K562 (cell line): Measurements from ENCODE around the gene CCDC88C. TPM values are rescaled to one million over a fixed set of nuclear protein-coding genes. Genes with fewer than 3 reads are reported as not detected.
A peak's percentile ranks its signal among the peaks of the same experiment; 100 is the strongest.

Experiments
- CSDE1 ChIP-seq, 2 experiments: fragments of 450-650 bp; IDR thresholded peaks; 2 replicates each; pipeline ENCODE4 v1.6.1; 2016; ENCODE audit warnings: mild to moderate bottlenecking in 1 of 2
- FOXK1 ChIP-seq: sonication (generic); formaldehyde crosslinking; IDR thresholded peaks from 2 replicates; pipeline ENCODE4 v1.8.0; 2022; ENCODE audit warnings: missing genetic modification reagents, mild to moderate bottlenecking, borderline replicate concordance
- HMGN3 ChIP-seq: IDR thresholded peaks from 2 replicates; pipeline ENCODE4 v1.6.1; 2011; ENCODE audit warnings: borderline replicate concordance, low read depth, mild to moderate bottlenecking, mixed read lengths, low read length; ENCODE audit not compliant: insufficient read length; ENCODE audit errors: extremely low read depth
- MTA1 ChIP-seq: fragments of 450-650 bp; IDR thresholded peaks from 2 replicates; pipeline ENCODE4 v1.6.1; 2017; ENCODE audit warnings: borderline replicate concordance
- NONO ChIP-seq, 2 experiments: fragments of 200-400 bp in 1 of 2; fragments of 450-650 bp in 1 of 2; formaldehyde crosslinking in 1 of 2; IDR thresholded peaks; 2 replicates each; pipeline ENCODE4 v1.6.1; 2017; ENCODE audit warnings: low read depth in 2 of 2, mild to moderate bottlenecking in 2 of 2, moderate library complexity in 2 of 2, low read length in 1 of 2
- PRPF4 ChIP-seq: fragments of 200-400 bp; formaldehyde crosslinking; IDR thresholded peaks from one replicate; pipeline ENCODE4 v1.6.1; 2017; ENCODE audit warnings: low read length, low read depth, mild to moderate bottlenecking; ENCODE audit not compliant: insufficient read depth, poor library complexity, severe bottlenecking
- SAP30 ChIP-seq: fragments of 200-600 bp; sonication (generic); IDR thresholded peaks from 2 replicates; pipeline ENCODE4 v1.6.1; 2012; ENCODE audit warnings: borderline replicate concordance, low read depth, mild to moderate bottlenecking, moderate library complexity, low read length, control low read depth, inconsistent platforms; ENCODE audit not compliant: insufficient read depth, poor library complexity, severe bottlenecking
- SMARCA5 ChIP-seq: fragments of 450-650 bp; IDR thresholded peaks from 2 replicates; pipeline ENCODE4 v1.6.1; 2016
- SMC3 ChIP-seq: conservative IDR thresholded peaks from 2 replicates; pipeline ENCODE4 v1.6.1; 2011; ENCODE audit warnings: low read depth, low read length, improper control_type of control experiment; ENCODE audit not compliant: insufficient read depth
- SP1 ChIP-seq: sonication (generic); formaldehyde crosslinking; IDR thresholded peaks from 2 replicates; pipeline ENCODE4 v1.8.1; 2022; ENCODE audit warnings: mild to moderate bottlenecking, missing genetic modification reagents
- TCFL5 ChIP-seq: fragments of 250-450 bp; sonication (Bioruptor Pico); conservative IDR thresholded peaks from 2 replicates; pipeline ENCODE4 v1.6.1; 2021; ENCODE audit warnings: mild to moderate bottlenecking, moderate library complexity, matching md5 sums
- TEAD1 ChIP-seq, 2 experiments: fragments of 450-650 bp in 1 of 2; sonication (generic) in 1 of 2; formaldehyde crosslinking; IDR thresholded peaks; 2 replicates each; pipeline versions ENCODE4 v1.4.0 to v1.8.0; 2020 to 2022; ENCODE audit warnings: mild to moderate bottlenecking in 2 of 2, missing genetic modification reagents in 1 of 2
- THRAP3 ChIP-seq: fragments of 450-650 bp; IDR thresholded peaks from 2 replicates; pipeline ENCODE4 v1.6.1; 2016; ENCODE audit warnings: mild to moderate bottlenecking, inconsistent platforms, borderline replicate concordance
- polyA plus RNA-seq, 8 experiments: library from polyadenylated mRNA; depleted of rRNA in 4 of 8; stranded (reverse) in 5 of 8; unstranded in 3 of 8; fragments of >200 nt; fragmentation: Nextera tagmentation in 2 of 8; fragmentation: Illumina TruSeq in 1 of 8; extraction: Ambion mirVana in 2 of 8; extraction: Trizol in 1 of 8; gene quantifications; 2 replicates each; pipeline versions ENCODE4 v1.2.1 to v1.2.3, GENCODE V29; 2011 to 2014; ENCODE audit warnings: inconsistent platforms in 1 of 8, missing spikeins in 1 of 8
- total RNA-seq, 7 experiments: library from RNA; depleted of rRNA in 6 of 7; stranded (reverse); fragments of >200 nt in 6 of 7; fragmentation: Illumina TruSeq in 2 of 7; extraction: Trizol in 2 of 7; gene quantifications; 2 replicates each; pipeline versions ENCODE4 v1.2.1 to v1.2.3, GENCODE V29; 2011 to 2021; ENCODE audit warnings: low replicate concordance in 1 of 7
- TF ChIP-seq, protein P1 (sequence below): sonication (generic); formaldehyde crosslinking; IDR thresholded peaks from 2 replicates; pipeline ENCODE4 v1.8.1; 2023; ENCODE audit warnings: mild to moderate bottlenecking, missing genetic modification reagents, moderate library complexity
- TF ChIP-seq, protein P2 (sequence below): sonication (generic); formaldehyde crosslinking; IDR thresholded peaks from 2 replicates; pipeline ENCODE4 v1.8.0; 2022; ENCODE audit warnings: mild to moderate bottlenecking, low read depth, missing genetic modification reagents
- TF ChIP-seq, protein P3 (sequence below): fragments of 250-450 bp; sonication (Bioruptor Pico); IDR thresholded peaks from 2 replicates; pipeline ENCODE4 v1.4.0; 2020
- TF ChIP-seq, protein P4 (sequence below): sonication (generic); formaldehyde crosslinking; IDR thresholded peaks from 2 replicates; pipeline ENCODE4 v1.8.0; 2022; ENCODE audit warnings: missing genetic modification reagents, mild to moderate bottlenecking, borderline replicate concordance
- TF ChIP-seq, protein P5 (sequence below): sonication (generic); formaldehyde crosslinking; IDR thresholded peaks from 2 replicates; pipeline ENCODE4 v1.8.1; 2023; ENCODE audit warnings: mild to moderate bottlenecking, missing genetic modification reagents
- TF ChIP-seq, protein P6 (sequence below): fragments of 250-450 bp; sonication (Bioruptor Pico); IDR thresholded peaks from 2 replicates; pipeline ENCODE4 v1.8.0; 2022; ENCODE audit warnings: moderate library complexity, mild to moderate bottlenecking, inconsistent platforms

CCDC88C gene
- total and polyA plus RNA-seq, 9 of the 15 experiments (the other 6 are each of a cell fraction or from before 2014, with no cell fraction given): 0.62 to 22.5 (median 10.7) TPM

DNA sequence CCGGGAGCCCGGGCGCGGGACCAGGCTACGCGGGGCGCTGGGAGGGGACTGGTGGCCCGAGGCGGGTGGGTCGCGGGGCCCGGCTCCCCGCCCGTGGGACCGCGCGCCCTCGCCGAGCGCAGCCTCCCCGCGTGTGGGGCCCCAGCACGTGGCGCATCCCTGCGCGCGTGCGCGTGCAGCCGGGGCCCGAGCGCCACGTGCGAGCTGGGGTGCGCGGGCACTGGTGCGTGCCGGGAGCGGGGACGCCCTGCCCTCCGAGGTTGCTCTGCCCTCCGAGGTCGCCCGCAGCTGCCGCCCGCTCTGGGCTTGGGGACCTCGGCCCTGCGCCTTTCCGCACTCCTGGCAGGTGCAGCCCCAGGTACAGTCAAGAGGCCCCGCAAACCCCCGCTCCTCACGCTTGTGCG is 365 bp upstream of the CCDC88C start (continued):
- TF ChIP-seq, protein P1, sequence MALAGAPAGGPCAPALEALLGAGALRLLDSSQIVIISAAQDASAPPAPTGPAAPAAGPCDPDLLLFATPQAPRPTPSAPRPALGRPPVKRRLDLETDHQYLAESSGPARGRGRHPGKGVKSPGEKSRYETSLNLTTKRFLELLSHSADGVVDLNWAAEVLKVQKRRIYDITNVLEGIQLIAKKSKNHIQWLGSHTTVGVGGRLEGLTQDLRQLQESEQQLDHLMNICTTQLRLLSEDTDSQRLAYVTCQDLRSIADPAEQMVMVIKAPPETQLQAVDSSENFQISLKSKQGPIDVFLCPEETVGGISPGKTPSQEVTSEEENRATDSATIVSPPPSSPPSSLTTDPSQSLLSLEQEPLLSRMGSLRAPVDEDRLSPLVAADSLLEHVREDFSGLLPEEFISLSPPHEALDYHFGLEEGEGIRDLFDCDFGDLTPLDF (CRISPR knock-in tag): peak; percentile 90; the same call in 1 of the 2 replicates
- TF ChIP-seq MTA1 (no peak), CSDE1 (IDR thresholded peaks at IDR 0.05) (no peak), PRPF4 (no peak), SMARCA5 (no peak), NONO (IDR thresholded peaks at IDR 0.05; ENCODE audit: low read depth in 2 of 2, low read length in 1 of 2) (peak in 1 of 2 experiments; percentile 31; a peak in 1 of 4 replicates), TCFL5 (no peak), HMGN3 (no peak), THRAP3 (no peak), TEAD1 (CRISPR knock-in tag; IDR thresholded peaks at IDR 0.05) (peak in 1 of 2 experiments; percentile 93; a peak in 2 of 4 replicates), SP1 (CRISPR knock-in tag) (no peak), SMC3 (no peak), SAP30 (peak; percentile 80), FOXK1 (CRISPR knock-in tag) (no peak)
- TF ChIP-seq, protein P2, sequence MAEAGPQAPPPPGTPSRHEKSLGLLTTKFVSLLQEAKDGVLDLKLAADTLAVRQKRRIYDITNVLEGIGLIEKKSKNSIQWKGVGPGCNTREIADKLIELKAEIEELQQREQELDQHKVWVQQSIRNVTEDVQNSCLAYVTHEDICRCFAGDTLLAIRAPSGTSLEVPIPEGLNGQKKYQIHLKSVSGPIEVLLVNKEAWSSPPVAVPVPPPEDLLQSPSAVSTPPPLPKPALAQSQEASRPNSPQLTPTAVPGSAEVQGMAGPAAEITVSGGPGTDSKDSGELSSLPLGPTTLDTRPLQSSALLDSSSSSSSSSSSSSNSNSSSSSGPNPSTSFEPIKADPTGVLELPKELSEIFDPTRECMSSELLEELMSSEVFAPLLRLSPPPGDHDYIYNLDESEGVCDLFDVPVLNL: peak; percentile 60; the same call in 1 of the 2 replicates
- TF ChIP-seq, protein P3, sequence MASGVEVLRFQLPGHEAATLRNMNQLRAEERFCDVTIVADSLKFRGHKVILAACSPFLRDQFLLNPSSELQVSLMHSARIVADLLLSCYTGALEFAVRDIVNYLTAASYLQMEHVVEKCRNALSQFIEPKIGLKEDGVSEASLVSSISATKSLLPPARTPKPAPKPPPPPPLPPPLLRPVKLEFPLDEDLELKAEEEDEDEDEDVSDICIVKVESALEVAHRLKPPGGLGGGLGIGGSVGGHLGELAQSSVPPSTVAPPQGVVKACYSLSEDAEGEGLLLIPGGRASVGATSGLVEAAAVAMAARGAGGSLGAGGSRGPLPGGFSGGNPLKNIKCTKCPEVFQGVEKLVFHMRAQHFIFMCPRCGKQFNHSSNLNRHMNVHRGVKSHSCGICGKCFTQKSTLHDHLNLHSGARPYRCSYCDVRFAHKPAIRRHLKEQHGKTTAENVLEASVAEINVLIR: no peak
- TF ChIP-seq, protein P4, sequence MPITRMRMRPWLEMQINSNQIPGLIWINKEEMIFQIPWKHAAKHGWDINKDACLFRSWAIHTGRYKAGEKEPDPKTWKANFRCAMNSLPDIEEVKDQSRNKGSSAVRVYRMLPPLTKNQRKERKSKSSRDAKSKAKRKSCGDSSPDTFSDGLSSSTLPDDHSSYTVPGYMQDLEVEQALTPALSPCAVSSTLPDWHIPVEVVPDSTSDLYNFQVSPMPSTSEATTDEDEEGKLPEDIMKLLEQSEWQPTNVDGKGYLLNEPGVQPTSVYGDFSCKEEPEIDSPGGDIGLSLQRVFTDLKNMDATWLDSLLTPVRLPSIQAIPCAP (CRISPR knock-in tag): peak; percentile 68; the same call in 1 of the 2 replicates
- TF ChIP-seq, protein P5, sequence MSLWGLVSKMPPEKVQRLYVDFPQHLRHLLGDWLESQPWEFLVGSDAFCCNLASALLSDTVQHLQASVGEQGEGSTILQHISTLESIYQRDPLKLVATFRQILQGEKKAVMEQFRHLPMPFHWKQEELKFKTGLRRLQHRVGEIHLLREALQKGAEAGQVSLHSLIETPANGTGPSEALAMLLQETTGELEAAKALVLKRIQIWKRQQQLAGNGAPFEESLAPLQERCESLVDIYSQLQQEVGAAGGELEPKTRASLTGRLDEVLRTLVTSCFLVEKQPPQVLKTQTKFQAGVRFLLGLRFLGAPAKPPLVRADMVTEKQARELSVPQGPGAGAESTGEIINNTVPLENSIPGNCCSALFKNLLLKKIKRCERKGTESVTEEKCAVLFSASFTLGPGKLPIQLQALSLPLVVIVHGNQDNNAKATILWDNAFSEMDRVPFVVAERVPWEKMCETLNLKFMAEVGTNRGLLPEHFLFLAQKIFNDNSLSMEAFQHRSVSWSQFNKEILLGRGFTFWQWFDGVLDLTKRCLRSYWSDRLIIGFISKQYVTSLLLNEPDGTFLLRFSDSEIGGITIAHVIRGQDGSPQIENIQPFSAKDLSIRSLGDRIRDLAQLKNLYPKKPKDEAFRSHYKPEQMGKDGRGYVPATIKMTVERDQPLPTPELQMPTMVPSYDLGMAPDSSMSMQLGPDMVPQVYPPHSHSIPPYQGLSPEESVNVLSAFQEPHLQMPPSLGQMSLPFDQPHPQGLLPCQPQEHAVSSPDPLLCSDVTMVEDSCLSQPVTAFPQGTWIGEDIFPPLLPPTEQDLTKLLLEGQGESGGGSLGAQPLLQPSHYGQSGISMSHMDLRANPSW (CRISPR knock-in tag): no peak
- TF ChIP-seq, protein P6, sequence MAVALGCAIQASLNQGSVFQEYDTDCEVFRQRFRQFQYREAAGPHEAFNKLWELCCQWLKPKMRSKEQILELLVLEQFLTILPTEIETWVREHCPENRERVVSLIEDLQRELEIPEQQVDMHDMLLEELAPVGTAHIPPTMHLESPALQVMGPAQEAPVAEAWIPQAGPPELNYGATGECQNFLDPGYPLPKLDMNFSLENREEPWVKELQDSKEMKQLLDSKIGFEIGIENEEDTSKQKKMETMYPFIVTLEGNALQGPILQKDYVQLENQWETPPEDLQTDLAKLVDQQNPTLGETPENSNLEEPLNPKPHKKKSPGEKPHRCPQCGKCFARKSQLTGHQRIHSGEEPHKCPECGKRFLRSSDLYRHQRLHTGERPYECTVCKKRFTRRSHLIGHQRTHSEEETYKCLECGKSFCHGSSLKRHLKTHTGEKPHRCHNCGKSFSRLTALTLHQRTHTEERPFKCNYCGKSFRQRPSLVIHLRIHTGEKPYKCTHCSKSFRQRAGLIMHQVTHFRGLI: no peak
